Memory B cell (primary cell): ENCODE data around the gene ELL3.
"Not testable (repeated sequence)": the region's sequence is repeated elsewhere in the genome, so short reads cannot be mapped to it uniquely, and the experiment has no call there.

ENCODE experiments used
- ATAC-seq: fragments of 150-1000 bp; cut with Tn5 transposase; 2 replicates; pipeline ENCODE4 v1.10.0; 2021; ENCODE audit warnings: low read depth, mild to moderate bottlenecking, moderate library complexity
- DNase-seq, 2 donors: peaks; one replicate each; pipeline ENCODE4 v3.0.0; 2022; ENCODE audit warnings: low spot score in 2 of 2
- H3K27ac Mint-ChIP-seq: one replicate; pipeline ENCODE4 v1.8.0; 2022; ENCODE audit warnings: mild to moderate bottlenecking, moderate library complexity, mixed read lengths
- H3K27me3 Mint-ChIP-seq: one replicate; pipeline ENCODE4 v1.8.0; 2022; ENCODE audit warnings: mixed read lengths
- H3K36me3 Mint-ChIP-seq: one replicate; pipeline ENCODE4 v1.8.0; 2022; ENCODE audit warnings: mild to moderate bottlenecking, mixed read lengths
- H3K4me1 Mint-ChIP-seq: one replicate; pipeline ENCODE4 v1.8.0; 2022; ENCODE audit warnings: mixed read lengths
- H3K4me3 Mint-ChIP-seq: one replicate; pipeline ENCODE4 v1.8.0; 2022; ENCODE audit warnings: mild to moderate bottlenecking, moderate library complexity, mixed read lengths
- H3K9me3 Mint-ChIP-seq: one replicate; pipeline ENCODE4 v1.8.0; 2022; ENCODE audit warnings: mixed read lengths

ELL3 gene

DNA sequence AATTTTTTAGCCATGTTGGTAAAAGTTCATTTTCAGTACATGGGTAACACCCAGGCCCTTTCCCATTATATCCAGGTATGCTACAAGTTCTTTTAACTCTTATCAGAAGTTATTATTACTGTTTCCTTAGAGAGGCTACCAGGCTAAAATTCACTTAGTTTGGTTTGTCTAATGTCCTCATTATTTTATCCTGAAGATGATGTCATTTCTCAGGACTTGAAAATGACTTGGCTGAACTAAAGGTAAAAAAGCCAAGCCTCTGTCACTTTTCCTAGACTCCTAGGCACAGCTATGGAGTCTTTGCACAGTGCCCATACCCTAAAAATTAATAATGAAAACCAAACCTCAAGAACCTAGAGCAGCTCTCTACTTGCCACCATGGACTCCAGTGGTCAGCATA, 4.1 kb downstream of the ELL3 start:
- Mint-ChIP-seq H3K4me1 (peaks cover 20% of the 10 kb centered on the region), H3K36me3 (peaks cover 25% of the 10 kb centered on the region), H3K27me3 (no peaks in the 10 kb centered on the region), H3K27ac (no peak overlapping the region), H3K4me3 (no peak overlapping the region), H3K9me3 (no peaks in the 10 kb centered on the region)
- DNase-seq, result no peak
- no peak for ATAC-seq

DNA sequence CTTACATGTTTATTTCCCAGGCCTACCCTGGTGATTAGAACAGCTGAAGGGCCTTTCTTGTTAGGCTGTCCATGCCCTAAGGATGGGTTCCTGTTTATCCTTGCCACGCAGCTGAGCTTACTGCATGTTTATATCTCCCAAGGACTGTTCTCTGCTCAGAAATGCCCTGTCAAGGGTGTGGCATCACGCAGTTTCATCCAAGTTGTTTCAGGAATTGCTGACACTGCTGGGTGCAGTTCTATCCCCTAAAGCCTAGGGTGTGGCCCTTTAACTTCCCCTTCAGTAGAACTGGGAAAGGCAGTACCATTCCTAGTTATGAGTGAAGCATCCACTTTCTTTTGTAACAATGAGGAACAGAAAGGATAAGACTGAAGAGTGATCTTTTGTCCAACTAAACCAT, 5.0 kb downstream of the ELL3 start:
- no peak overlapping the region for H3K27ac Mint-ChIP-seq
- no peak for ATAC-seq
- no peaks in the 10 kb centered on the region for H3K9me3 Mint-ChIP-seq
- H3K27me3 Mint-ChIP-seq, result no peaks in the 10 kb centered on the region
- H3K4me1 Mint-ChIP-seq, result peaks cover 20% of the 10 kb centered on the region
- peaks cover 29% of the 10 kb centered on the region for H3K36me3 Mint-ChIP-seq
- DNase-seq, result no peak
- no peak overlapping the region for H3K4me3 Mint-ChIP-seq

GRCh38 chr15:43769584-43770228, 7.1 kb downstream of the ELL3 start:
- no peak overlapping the region for H3K27ac Mint-ChIP-seq

DNA sequence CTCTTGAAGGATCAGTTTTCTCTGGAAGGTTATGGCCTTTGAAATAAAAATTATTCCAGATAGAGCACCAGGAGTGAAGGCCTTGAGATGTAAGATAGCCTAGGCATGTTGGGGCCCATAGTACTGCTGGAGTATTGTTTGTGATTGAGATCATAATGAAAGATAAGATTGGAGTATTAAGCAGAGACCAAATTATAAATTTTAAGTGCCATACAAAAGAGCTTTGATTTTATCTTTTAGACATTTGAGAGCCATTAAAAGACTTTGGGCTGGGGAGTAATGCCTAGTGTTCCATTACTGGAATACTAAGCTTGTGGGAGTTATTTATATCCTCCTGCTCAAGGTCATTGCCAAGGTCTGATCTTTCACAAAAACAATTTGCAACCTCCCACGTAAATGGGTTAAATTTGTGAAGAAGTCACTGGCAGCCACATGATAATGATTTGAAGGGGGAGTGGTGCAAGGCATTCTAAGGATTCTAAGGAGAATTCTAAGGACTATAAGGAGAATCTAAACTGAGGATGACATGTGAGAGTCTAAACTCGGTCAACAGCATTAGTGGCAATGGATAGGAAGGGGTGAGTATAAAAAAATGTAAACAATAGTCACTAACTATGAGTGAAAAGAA, 12.8 kb downstream of the ELL3 start:
- H3K9me3 Mint-ChIP-seq, result no peaks in the 10 kb centered on the region

More at GRCh38 chr15:43769584-43770228, 7.1 kb downstream of the ELL3 start:
- H3K36me3 Mint-ChIP-seq, result peaks cover 38% of the 10 kb centered on the region
- no peaks in the 10 kb centered on the region for H3K27me3 Mint-ChIP-seq
- H3K4me1 Mint-ChIP-seq, result peaks cover 7% of the 10 kb centered on the region
- ATAC-seq, result peak; percentile 74
- DNase-seq, result peak; percentile 48 to 58
- H3K9me3 Mint-ChIP-seq, result no peaks in the 10 kb centered on the region
- no peak overlapping the region for H3K4me3 Mint-ChIP-seq

GRCh38 chr15:43762824-43763223, 13.9 kb downstream of the ELL3 start:
- DNase-seq (no peak), ATAC-seq (no peak)
- no peak overlapping the region for H3K27ac Mint-ChIP-seq
- H3K36me3 Mint-ChIP-seq, result peaks cover 27% of the 10 kb centered on the region
- no peaks in the 10 kb centered on the region for H3K9me3 Mint-ChIP-seq
- H3K27me3 Mint-ChIP-seq, result no peaks in the 10 kb centered on the region
- no peaks in the 10 kb centered on the region for H3K4me1 Mint-ChIP-seq
- H3K4me3 Mint-ChIP-seq, result no peak overlapping the region

More for the DNA sequence above, 12.8 kb downstream of the ELL3 start:
- ATAC-seq, result no peak
- H3K27me3 Mint-ChIP-seq, result no peaks in the 10 kb centered on the region
- peaks cover 31% of the 10 kb centered on the region for H3K36me3 Mint-ChIP-seq
- no peaks in the 10 kb centered on the region for H3K4me1 Mint-ChIP-seq
- DNase-seq, result no peak
- no peak overlapping the region for H3K27ac Mint-ChIP-seq
- no peak overlapping the region for H3K4me3 Mint-ChIP-seq

DNA sequence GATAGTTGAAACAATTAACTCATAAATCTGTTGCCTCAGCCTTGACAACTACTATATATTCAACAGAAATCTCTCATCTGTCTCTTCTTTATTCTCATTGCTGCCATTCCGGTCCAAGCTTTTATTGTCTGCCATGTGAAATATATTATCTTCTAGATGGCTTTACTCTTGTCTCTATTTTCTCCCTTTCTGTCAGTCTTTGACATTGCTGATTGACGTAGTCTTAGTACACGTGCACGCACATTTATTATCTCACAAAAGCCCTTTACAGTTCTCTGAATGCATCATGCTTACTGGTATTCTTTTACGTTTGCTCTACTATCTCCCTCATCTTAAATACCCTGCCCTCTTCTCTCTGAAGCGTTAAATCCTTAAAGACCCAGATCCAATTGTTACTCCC, 24.9 kb downstream of the ELL3 start:
- ATAC-seq (no peak), DNase-seq (no peak)
- H3K9me3 Mint-ChIP-seq, result no peaks in the 10 kb centered on the region
- peaks cover 15% of the 10 kb centered on the region for H3K36me3 Mint-ChIP-seq
- H3K4me3 Mint-ChIP-seq, result no peak overlapping the region
- H3K4me1 Mint-ChIP-seq, result peaks cover 23% of the 10 kb centered on the region
- no peaks in the 10 kb centered on the region for H3K27me3 Mint-ChIP-seq
- no peak overlapping the region for H3K27ac Mint-ChIP-seq

- peak overlapping the region; percentile 64 for H3K4me3 Mint-ChIP-seq
- H3K27me3 Mint-ChIP-seq, result no peaks in the 10 kb centered on the region
- no peaks in the 10 kb centered on the region for H3K9me3 Mint-ChIP-seq
- ATAC-seq (peak; percentile 50), DNase-seq (peak in 1 of 2 donors; percentile 52)
- peaks cover 12% of the 10 kb centered on the region for H3K36me3 Mint-ChIP-seq
- H3K27ac Mint-ChIP-seq, result peak overlapping the region; percentile 60
- H3K4me1 Mint-ChIP-seq, result peaks cover 25% of the 10 kb centered on the region
Measured at GRCh38 chr15:43749690-43750345, 26.9 kb downstream of the ELL3 start.

GRCh38 chr15:43748376-43748775, 28.4 kb downstream of the ELL3 start:
- Mint-ChIP-seq H3K27ac (no peak overlapping the region), H3K27me3 (no peaks in the 10 kb centered on the region), H3K4me3 (peak overlapping the region; percentile 29), H3K36me3 (peaks cover 10% of the 10 kb centered on the region), H3K4me1 (peaks cover 29% of the 10 kb centered on the region), H3K9me3 (no peaks in the 10 kb centered on the region)
- ATAC-seq (no peak), DNase-seq (no peak)

DNA sequence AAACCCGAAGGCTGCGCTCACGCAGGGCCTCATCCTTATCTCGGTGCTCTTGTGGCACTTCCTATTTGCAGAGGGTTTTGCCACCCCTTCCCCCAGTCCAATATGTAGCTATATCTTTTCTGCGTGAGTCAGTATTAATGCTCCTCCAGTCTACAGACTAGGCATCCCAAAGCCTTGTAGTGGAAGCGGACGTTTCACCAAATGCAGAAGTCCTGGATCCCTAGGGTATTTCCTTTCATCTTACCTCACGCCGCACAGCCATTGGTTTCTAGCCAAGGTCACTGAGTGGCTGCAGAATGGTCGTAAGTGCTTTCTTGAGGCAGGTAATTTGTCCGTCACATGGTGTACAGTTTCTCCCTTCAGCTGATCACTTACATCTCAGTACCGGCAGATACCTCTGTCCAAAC, 29.9 kb downstream of the ELL3 start:
- ATAC-seq, result peak; percentile 16
- peaks cover 26% of the 10 kb centered on the region for H3K4me1 Mint-ChIP-seq
- H3K36me3 Mint-ChIP-seq, H3K9me3 Mint-ChIP-seq, H3K27me3 Mint-ChIP-seq: not testable (repeated sequence)
- peak; percentile 20 for DNase-seq
- H3K4me3 Mint-ChIP-seq, result peak overlapping the region; percentile 96
- peak overlapping the region; percentile 98 for H3K27ac Mint-ChIP-seq

DNA sequence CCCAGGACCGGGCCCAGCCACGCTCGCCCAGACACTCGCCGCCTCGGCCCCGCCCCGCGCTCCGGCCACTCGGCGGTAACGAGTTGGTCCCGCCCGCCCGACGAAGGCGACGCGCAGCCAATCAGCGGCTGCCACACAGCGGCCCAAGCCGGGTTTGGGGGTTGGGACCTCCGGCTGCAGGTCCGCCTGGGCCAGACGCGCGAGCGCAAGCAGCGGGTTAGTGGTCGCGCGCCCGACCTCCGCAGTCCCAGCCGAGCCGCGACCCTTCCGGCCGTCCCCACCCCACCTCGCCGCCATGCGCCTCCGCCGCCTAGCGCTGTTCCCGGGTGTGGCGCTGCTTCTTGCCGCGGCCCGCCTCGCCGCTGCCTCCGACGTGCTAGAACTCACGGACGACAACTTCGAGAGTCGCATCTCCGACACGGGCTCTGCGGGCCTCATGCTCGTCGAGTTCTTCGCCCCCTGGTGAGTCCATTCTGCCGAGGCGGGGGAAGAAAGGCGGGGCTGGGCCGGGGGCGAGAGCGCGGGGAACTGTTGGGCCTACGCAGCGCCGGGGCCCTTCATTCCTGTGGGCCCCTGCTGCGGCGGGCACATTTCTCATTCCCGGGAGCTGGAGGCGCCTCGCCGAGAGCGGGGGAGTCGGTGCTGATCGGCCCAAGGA, 30.4 kb downstream of the ELL3 start, which contains the start of gene PDIA3:
Gene PDIA3 (plus strand): TSS at position 194 of the 658 bp plus-strand sequence. CDS start 102 bp downstream, at position 296.
- Mint-ChIP-seq H3K27ac (peak within 1 kb of the TSS; percentile 98), H3K4me3 (peak within 1 kb of the TSS; percentile 96), H3K4me1 (peaks cover 23% of the 10 kb centered on the region)
- not testable (repeated sequence) for H3K27me3 Mint-ChIP-seq, H3K36me3 Mint-ChIP-seq, H3K9me3 Mint-ChIP-seq
- DNase-seq, result peak; percentile 78 to 87
- peak; percentile 70 for ATAC-seq

- peaks cover 8% of the 10 kb centered on the region for H3K4me1 Mint-ChIP-seq
- H3K36me3 Mint-ChIP-seq, result no peaks in the 10 kb centered on the region
- DNase-seq, result no peak
- no peak overlapping the region for H3K27ac Mint-ChIP-seq
- peaks cover 1% of the 10 kb centered on the region for H3K9me3 Mint-ChIP-seq
- ATAC-seq, result peak; percentile 35
- H3K27me3 Mint-ChIP-seq, result no peaks in the 10 kb centered on the region
- H3K4me3 Mint-ChIP-seq, result peak overlapping the region; percentile 70
Measured at GRCh38 chr15:43735416-43735815, 41.4 kb downstream of the ELL3 start.

GRCh38 chr15:43728053-43728725, 48.6 kb downstream of the ELL3 start:
- not testable (repeated sequence) for ATAC-seq, H3K4me3 Mint-ChIP-seq, H3K27me3 Mint-ChIP-seq, H3K27ac Mint-ChIP-seq, DNase-seq, H3K4me1 Mint-ChIP-seq, H3K36me3 Mint-ChIP-seq, H3K9me3 Mint-ChIP-seq

- H3K4me3 Mint-ChIP-seq, H3K9me3 Mint-ChIP-seq, DNase-seq, H3K4me1 Mint-ChIP-seq, H3K36me3 Mint-ChIP-seq, H3K27ac Mint-ChIP-seq, ATAC-seq: not testable (repeated sequence)
- peaks cover 13% of the 10 kb centered on the region for H3K27me3 Mint-ChIP-seq
Measured at GRCh38 chr15:43726306-43726705, 50.5 kb downstream of the ELL3 start.
